Chondrocyte (in vitro differentiated cells): ENCODE results near the gene MRPL34. TPM values are rescaled to one million over a fixed set of nuclear protein-coding genes. Genes with fewer than 3 reads are reported as not detected.

Source experiments
- DNase-seq: peaks from one replicate; pipeline ENCODE4 v3.0.0; 2021; ENCODE audit warnings: mixed read lengths, low spot score
- H3K27ac Mint-ChIP-seq: one replicate; pipeline ENCODE4 v1.8.0; 2021; ENCODE audit warnings: mild to moderate bottlenecking, moderate library complexity, mixed read lengths; ENCODE audit not compliant: unreplicated experiment
- H3K27me3 Mint-ChIP-seq: 2 replicates; pipeline ENCODE4 v1.8.0; 2021; ENCODE audit warnings: low read depth, mixed read lengths
- H3K36me3 Mint-ChIP-seq: 2 replicates; pipeline ENCODE4 v1.8.0; 2021; ENCODE audit warnings: low read depth, mixed read lengths
- H3K4me1 Mint-ChIP-seq: 2 replicates; pipeline ENCODE4 v1.8.0; 2021; ENCODE audit warnings: low read depth, mild to moderate bottlenecking, mixed read lengths
- H3K4me3 Mint-ChIP-seq: one replicate; pipeline ENCODE4 v1.8.0; 2021; ENCODE audit warnings: mild to moderate bottlenecking, moderate library complexity, mixed read lengths; ENCODE audit not compliant: unreplicated experiment
- H3K9me3 Mint-ChIP-seq: 2 replicates; pipeline ENCODE4 v1.8.0; 2021; ENCODE audit warnings: low read depth, mixed read lengths
- total RNA-seq: library from RNA; stranded (reverse); gene quantifications from 3 replicates; pipeline ENCODE4 v1.2.1, GENCODE V29; 2021
- TF ChIP-seq, protein P1 (sequence below): fragments of 200-600 bp; sonication (generic); IDR thresholded peaks from 2 replicates; pipeline ENCODE4 v1.5.0; 2021; ENCODE audit warnings: antibody characterized with exemption, mild to moderate bottlenecking, moderate library complexity

MRPL34 gene
- total RNA-seq, 1 donor from 2014 or later, result 56.6 TPM

DNA sequence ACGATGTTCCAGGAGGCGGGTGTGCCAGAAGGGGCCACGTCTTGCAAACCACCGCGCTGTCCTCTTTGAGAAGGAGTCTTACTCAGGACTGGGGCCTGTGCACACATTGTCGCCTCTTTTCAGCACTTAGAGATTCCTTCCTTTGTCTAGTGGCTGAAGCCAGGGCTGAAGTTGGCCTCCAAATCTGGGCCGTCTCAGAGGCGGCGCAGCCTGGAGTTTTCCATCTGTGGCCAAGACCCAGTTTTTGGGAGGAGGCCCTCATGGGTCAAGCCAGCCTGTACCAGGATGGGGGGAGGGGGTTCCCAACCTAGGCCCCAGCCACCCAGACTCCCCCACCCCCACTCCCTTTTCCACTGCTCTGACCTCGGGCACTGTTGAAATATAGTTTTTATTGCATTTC, 17.2 kb downstream of the MRPL34 start:
- Mint-ChIP-seq H3K9me3 (no peaks in the 10 kb centered on the region), H3K4me3 (no peak overlapping the region), H3K27me3 (no peaks in the 10 kb centered on the region), H3K36me3 (peaks cover 8% of the 10 kb centered on the region), H3K4me1 (peaks cover 10% of the 10 kb centered on the region), H3K27ac (no peak overlapping the region)
- TF ChIP-seq, protein P1, sequence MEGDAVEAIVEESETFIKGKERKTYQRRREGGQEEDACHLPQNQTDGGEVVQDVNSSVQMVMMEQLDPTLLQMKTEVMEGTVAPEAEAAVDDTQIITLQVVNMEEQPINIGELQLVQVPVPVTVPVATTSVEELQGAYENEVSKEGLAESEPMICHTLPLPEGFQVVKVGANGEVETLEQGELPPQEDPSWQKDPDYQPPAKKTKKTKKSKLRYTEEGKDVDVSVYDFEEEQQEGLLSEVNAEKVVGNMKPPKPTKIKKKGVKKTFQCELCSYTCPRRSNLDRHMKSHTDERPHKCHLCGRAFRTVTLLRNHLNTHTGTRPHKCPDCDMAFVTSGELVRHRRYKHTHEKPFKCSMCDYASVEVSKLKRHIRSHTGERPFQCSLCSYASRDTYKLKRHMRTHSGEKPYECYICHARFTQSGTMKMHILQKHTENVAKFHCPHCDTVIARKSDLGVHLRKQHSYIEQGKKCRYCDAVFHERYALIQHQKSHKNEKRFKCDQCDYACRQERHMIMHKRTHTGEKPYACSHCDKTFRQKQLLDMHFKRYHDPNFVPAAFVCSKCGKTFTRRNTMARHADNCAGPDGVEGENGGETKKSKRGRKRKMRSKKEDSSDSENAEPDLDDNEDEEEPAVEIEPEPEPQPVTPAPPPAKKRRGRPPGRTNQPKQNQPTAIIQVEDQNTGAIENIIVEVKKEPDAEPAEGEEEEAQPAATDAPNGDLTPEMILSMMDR, result no peak
- DNase-seq, result no peak

DNA sequence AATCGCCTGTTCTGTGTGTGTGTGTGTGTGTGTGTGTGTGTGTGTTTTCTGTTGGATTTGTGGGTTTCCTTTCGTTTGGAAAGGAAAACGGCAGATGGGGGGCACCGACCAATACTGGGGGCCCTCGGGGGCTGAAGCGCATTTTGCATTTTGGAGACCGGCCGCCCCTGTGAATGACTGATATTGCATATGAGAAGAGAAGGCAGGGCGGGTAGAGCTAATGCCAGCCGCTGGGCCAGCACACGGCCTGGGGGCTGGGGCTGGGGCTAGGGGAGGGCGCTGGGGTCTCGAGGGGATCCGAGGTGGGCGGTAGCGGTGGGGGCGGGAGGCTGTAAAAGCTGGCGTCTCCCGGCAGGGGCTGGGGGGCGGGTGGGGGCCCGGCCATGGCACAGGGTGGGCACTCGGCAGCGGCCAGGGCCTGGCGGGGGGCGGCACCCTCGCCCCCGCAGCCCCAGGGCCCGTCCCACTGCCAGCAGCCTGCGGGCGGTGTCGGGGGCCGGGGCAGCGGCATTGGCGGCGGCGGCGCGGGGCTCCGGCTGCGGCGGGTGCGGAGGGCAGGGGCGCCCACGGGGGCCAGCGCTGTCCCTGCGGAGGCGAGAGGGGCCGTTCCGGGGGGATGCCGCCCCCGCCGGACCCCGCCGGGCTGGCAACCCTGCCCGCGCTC, 17.8 kb downstream of the MRPL34 start:
- Mint-ChIP-seq H3K36me3 (peaks cover 7% of the 10 kb centered on the region), H3K9me3 (no peaks in the 10 kb centered on the region), H3K4me1 (peaks cover 10% of the 10 kb centered on the region), H3K27me3 (no peaks in the 10 kb centered on the region), H3K27ac (no peak overlapping the region), H3K4me3 (peak overlapping the region; percentile 22)
- no peak for DNase-seq
- TF ChIP-seq, protein P1, result no peak

DNA sequence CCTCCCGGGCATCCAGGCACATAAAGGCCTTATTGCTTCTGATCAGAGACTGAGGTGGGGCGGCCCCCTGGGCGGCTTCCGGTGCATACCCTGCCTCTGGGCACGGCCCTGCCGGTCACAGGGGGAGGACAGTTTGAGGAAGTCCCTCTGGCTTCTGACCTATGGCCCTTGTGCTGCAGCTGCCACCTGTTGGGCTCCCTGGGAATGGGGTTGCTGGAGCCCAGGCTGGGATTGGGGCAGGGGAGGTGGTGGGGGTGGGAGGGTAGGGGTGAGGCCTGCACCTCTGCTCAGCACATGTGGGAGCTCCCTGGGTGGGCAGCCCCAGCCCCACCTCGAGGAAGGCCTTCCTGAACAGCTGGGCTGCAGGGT, 18.3 kb downstream of the MRPL34 start:
- DNase-seq, result no peak
- no peaks in the 10 kb centered on the region for H3K9me3 Mint-ChIP-seq
- H3K36me3 Mint-ChIP-seq, result peaks cover 7% of the 10 kb centered on the region
- TF ChIP-seq, protein P1, result no peak
- peaks cover 10% of the 10 kb centered on the region for H3K4me1 Mint-ChIP-seq
- H3K4me3 Mint-ChIP-seq, result no peak overlapping the region
- no peak overlapping the region for H3K27ac Mint-ChIP-seq
- H3K27me3 Mint-ChIP-seq, result no peaks in the 10 kb centered on the region

DNA sequence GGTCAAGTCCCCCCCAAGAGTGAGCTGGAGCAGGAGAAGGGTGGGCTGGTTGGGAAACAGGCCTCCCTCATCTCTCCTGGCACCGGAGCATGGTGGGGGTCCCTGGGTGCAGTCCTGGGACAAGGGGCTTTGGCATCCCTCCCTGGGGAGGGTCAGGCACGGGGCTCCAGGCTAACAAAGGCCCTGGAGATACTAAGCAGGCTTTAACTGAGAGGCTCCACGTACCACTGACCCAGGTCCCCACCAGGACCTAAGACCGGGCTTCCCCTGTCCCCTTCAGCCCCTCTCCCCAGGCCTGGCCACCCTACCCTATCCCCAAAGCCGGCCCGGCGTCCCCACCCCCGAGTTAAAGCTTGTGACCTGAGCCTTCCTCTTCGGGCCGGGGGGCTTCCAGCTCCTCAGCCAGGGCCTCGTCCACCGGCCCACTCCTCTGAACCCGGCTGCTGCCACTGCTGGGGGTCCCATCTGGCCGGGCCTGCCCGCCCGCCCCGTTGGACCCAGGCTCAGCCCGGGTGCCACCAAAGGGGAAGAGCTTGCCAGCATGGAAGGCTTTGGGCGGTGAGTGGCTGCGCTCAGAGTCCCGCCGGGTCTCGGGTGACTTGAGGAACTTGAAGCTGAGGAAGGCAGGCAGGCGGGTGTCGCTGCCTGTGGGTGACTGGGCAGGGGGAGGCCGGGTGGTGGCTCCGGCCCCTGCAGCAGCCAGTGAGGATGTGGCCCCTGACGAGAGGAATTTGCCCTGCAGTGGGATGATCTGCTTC, 18.9 kb downstream of the MRPL34 start:
- Mint-ChIP-seq H3K4me1 (peaks cover 10% of the 10 kb centered on the region), H3K36me3 (peaks cover 7% of the 10 kb centered on the region), H3K27me3 (no peaks in the 10 kb centered on the region), H3K27ac (no peak overlapping the region), H3K9me3 (no peaks in the 10 kb centered on the region), H3K4me3 (no peak overlapping the region)
- TF ChIP-seq, protein P1, result no peak
- DNase-seq, result no peak

DNA sequence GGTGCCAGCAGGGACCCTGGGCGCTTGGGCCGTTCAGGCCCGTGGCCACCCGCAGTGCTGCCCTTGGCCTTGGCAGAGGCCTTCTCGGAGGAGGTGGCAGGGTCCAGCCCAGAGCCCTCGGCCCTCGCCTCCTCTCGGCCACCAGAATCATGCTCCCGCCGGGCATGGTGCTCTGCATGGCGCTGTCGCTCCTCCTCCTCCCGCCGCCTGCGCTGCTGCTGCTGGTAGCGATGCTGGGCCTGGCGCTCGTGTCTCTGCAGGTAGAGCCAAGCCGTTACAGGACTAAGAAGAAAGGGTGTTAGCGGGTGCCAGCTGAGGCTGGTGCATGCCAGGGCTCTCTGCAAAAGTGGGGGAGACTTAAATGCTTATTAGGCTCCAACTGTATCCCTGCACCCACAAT, 19.5 kb downstream of the MRPL34 start:
- Mint-ChIP-seq H3K36me3 (peaks cover 8% of the 10 kb centered on the region), H3K4me3 (no peak overlapping the region), H3K27ac (no peak overlapping the region), H3K9me3 (no peaks in the 10 kb centered on the region), H3K4me1 (peaks cover 10% of the 10 kb centered on the region), H3K27me3 (no peaks in the 10 kb centered on the region)
- TF ChIP-seq, protein P1, result no peak
- DNase-seq, result no peak
